ENCODE data around the gene ANAPC5. TPM values are rescaled to one million over a fixed set of nuclear protein-coding genes. Genes with fewer than 3 reads are reported as not detected.
"Not testable (repeated sequence)": the region's sequence is repeated elsewhere in the genome, so short reads cannot be mapped to it uniquely, and the experiment has no call there.

Gene ANAPC5
- total and polyA plus RNA-seq, 3 experiments from 2014 or later, result 133 to 148 (median 133) TPM

- H3K4me1 Mint-ChIP-seq, result no peaks in the 10 kb centered on the region
- Histone ChIP-seq H3K9me3 (ENCODE audit: low read length) (no peaks in the 10 kb centered on the region), H3K27me3 (ENCODE audit: insufficient read depth, low read length, poor library complexity, severe bottlenecking) (no peaks in the 10 kb centered on the region), H3K36me3 (ENCODE audit: insufficient read depth, low read length) (peaks cover 57% of the 10 kb centered on the region), H3K27ac (ENCODE audit: low read depth, low read length) (peak overlapping the region; percentile 39), H3K4me3 (ENCODE audit: low read length) (no peak overlapping the region), H3K4me1 (ENCODE audit: insufficient read depth, low read length) (no peaks in the 10 kb centered on the region)
- ChIA-PET POLR2A (no interaction called here), CTCF (interaction anchor here (1.9 kb wide), 1 partner anchor 9 kb away, joined by 8 read pairs; no protein-coding TSS in a partner anchor)
- no peaks in the 10 kb centered on the region for H3K9me3 Mint-ChIP-seq
- no peak overlapping the region for H3K4me3 Mint-ChIP-seq
- H3K27ac Mint-ChIP-seq, result peak overlapping the region in 2 of 8 donors; percentile 15 to 58
- peaks cover 0 to 84% (median 30%) of the 10 kb centered on the region in 3 donors for H3K36me3 Mint-ChIP-seq
- DNase-seq, result no peak
- no peaks in the 10 kb centered on the region for H3K27me3 Mint-ChIP-seq
Measured at GRCh38 chr12:121325922-121326396, 26.3 kb downstream of the ANAPC5 start.

GRCh38 chr12:121323908-121324307 lies 28.3 kb downstream of the ANAPC5 start:
- Histone ChIP-seq H3K27ac (ENCODE audit: low read depth, low read length) (no peak overlapping the region), H3K4me3 (ENCODE audit: low read length) (no peak overlapping the region), H3K9me3 (ENCODE audit: low read length) (no peaks in the 10 kb centered on the region), H3K36me3 (ENCODE audit: insufficient read depth, low read length) (peaks cover 43% of the 10 kb centered on the region), H3K27me3 (ENCODE audit: insufficient read depth, low read length, poor library complexity, severe bottlenecking) (no peaks in the 10 kb centered on the region), H3K4me1 (ENCODE audit: insufficient read depth, low read length) (no peaks in the 10 kb centered on the region)
- peak overlapping the region in 3 of 8 donors; percentile 11 to 64 (median 42) for H3K27ac Mint-ChIP-seq
- ChIA-PET POLR2A (no interaction called here), CTCF (no interaction called here)
- H3K27me3 Mint-ChIP-seq, result no peaks in the 10 kb centered on the region
- no peak overlapping the region for H3K4me3 Mint-ChIP-seq
- peaks cover 0 to 75% (median 26%) of the 10 kb centered on the region in 3 donors for H3K36me3 Mint-ChIP-seq
- no peaks in the 10 kb centered on the region for H3K9me3 Mint-ChIP-seq
- DNase-seq, result no peak
- no peaks in the 10 kb centered on the region for H3K4me1 Mint-ChIP-seq

- no peaks in the 10 kb centered on the region for H3K9me3 Mint-ChIP-seq
- Histone ChIP-seq H3K27me3 (ENCODE audit: insufficient read depth, low read length, poor library complexity, severe bottlenecking) (no peaks in the 10 kb centered on the region), H3K36me3 (ENCODE audit: insufficient read depth, low read length) (peaks cover 6% of the 10 kb centered on the region), H3K4me1 (ENCODE audit: insufficient read depth, low read length) (no peaks in the 10 kb centered on the region), H3K9me3 (ENCODE audit: low read length) (no peaks in the 10 kb centered on the region), H3K4me3 (ENCODE audit: low read length) (no peak overlapping the region), H3K27ac (ENCODE audit: low read depth, low read length) (no peak overlapping the region)
- DNase-seq, result no peak
- peaks cover 10 to 29% (median 28%) of the 10 kb centered on the region in 3 donors for H3K4me1 Mint-ChIP-seq
- no peak overlapping the region for H3K4me3 Mint-ChIP-seq
- POLR2A ChIA-PET, result no interaction called here
- H3K36me3 Mint-ChIP-seq, result peaks cover 6 to 66% (median 10%) of the 10 kb centered on the region in 3 donors
- H3K27me3 Mint-ChIP-seq, result no peaks in the 10 kb centered on the region
- H3K27ac Mint-ChIP-seq, result no peak overlapping the region
- CTCF ChIA-PET, result interaction anchor here (1.3 kb wide), 1 partner anchor 11 kb away, joined by 3 read pairs; no protein-coding TSS in a partner anchor
Measured at GRCh38 chr12:121318121-121318520, 34.1 kb downstream of the ANAPC5 start.

GRCh38 chr12:121314431-121314830 lies 37.8 kb downstream of the ANAPC5 start:
- H3K4me1 ChIP-seq (ENCODE audit: insufficient read depth, low read length), result no peaks in the 10 kb centered on the region
- no peaks in the 10 kb centered on the region for H3K9me3 Mint-ChIP-seq
- ChIA-PET POLR2A (no interaction called here), CTCF (no interaction called here)
- no peak overlapping the region for H3K27ac ChIP-seq (ENCODE audit: low read depth, low read length)
- H3K9me3 ChIP-seq (ENCODE audit: low read length), result no peaks in the 10 kb centered on the region
- no peak overlapping the region for H3K4me3 Mint-ChIP-seq
- H3K4me1 Mint-ChIP-seq, result peaks cover 11 to 38% (median 35%) of the 10 kb centered on the region in 3 donors
- H3K4me3 ChIP-seq (ENCODE audit: low read length), result no peak overlapping the region
- H3K27me3 Mint-ChIP-seq, result no peaks in the 10 kb centered on the region
- H3K36me3 ChIP-seq (ENCODE audit: insufficient read depth, low read length), result peaks cover 15% of the 10 kb centered on the region
- DNase-seq, result no peak
- H3K27ac Mint-ChIP-seq, result peak overlapping the region in 6 of 8 donors; percentile 29 to 81 (median 44)
- no peaks in the 10 kb centered on the region for H3K27me3 ChIP-seq (ENCODE audit: insufficient read depth, low read length, poor library complexity, severe bottlenecking)
- peaks cover 11 to 72% (median 22%) of the 10 kb centered on the region in 3 donors for H3K36me3 Mint-ChIP-seq

GRCh38 chr12:121310231-121310630 lies 42.0 kb downstream of the ANAPC5 start:
- H3K36me3 Mint-ChIP-seq, result peaks cover 11 to 57% (median 24%) of the 10 kb centered on the region in 3 donors
- peak overlapping the region in 4 of 8 donors; percentile 7 to 64 (median 46) for H3K27ac Mint-ChIP-seq
- CTCF ChIA-PET, result not testable (repeated sequence)

GRCh38 chr12:121307397-121307796 lies 44.8 kb downstream of the ANAPC5 start:
- CTCF ChIA-PET; H3K27me3 Mint-ChIP-seq; H3K4me1 Mint-ChIP-seq; H3K27ac ChIP-seq (ENCODE audit: low read depth, low read length); POLR2A ChIA-PET; H3K27ac Mint-ChIP-seq; H3K4me3 Mint-ChIP-seq; H3K9me3 Mint-ChIP-seq; H3K4me3 ChIP-seq (ENCODE audit: low read length); H3K9me3 ChIP-seq (ENCODE audit: low read length); DNase-seq; H3K4me1 ChIP-seq (ENCODE audit: insufficient read depth, low read length); H3K27me3 ChIP-seq (ENCODE audit: insufficient read depth, low read length, poor library complexity, severe bottlenecking): not testable (repeated sequence)
- H3K36me3 Mint-ChIP-seq, result peaks cover 11 to 38% (median 24%) of the 10 kb centered on the region in 3 donors
- peaks cover 20% of the 10 kb centered on the region for H3K36me3 ChIP-seq (ENCODE audit: insufficient read depth, low read length)

More at GRCh38 chr12:121310231-121310630, 42.0 kb downstream of the ANAPC5 start:
- H3K4me3 ChIP-seq (ENCODE audit: low read length); H3K4me1 ChIP-seq (ENCODE audit: insufficient read depth, low read length); H3K9me3 Mint-ChIP-seq; H3K27me3 ChIP-seq (ENCODE audit: insufficient read depth, low read length, poor library complexity, severe bottlenecking); H3K9me3 ChIP-seq (ENCODE audit: low read length); H3K27ac ChIP-seq (ENCODE audit: low read depth, low read length); POLR2A ChIA-PET; DNase-seq; H3K4me3 Mint-ChIP-seq; H3K27me3 Mint-ChIP-seq: not testable (repeated sequence)
- peaks cover 20% of the 10 kb centered on the region for H3K36me3 ChIP-seq (ENCODE audit: insufficient read depth, low read length)
- H3K4me1 Mint-ChIP-seq, result peaks cover 11 to 29% (median 26%) of the 10 kb centered on the region in 3 donors

- no peaks in the 10 kb centered on the region for H3K4me1 ChIP-seq (ENCODE audit: insufficient read depth, low read length)
- no peak overlapping the region for H3K27ac Mint-ChIP-seq
- H3K4me3 Mint-ChIP-seq, result no peak overlapping the region
- CTCF ChIA-PET, result no interaction called here
- no peak overlapping the region for H3K27ac ChIP-seq (ENCODE audit: low read depth, low read length)
- no peaks in the 10 kb centered on the region for H3K9me3 Mint-ChIP-seq
- H3K27me3 Mint-ChIP-seq, result no peaks in the 10 kb centered on the region
- POLR2A ChIA-PET, result no interaction called here
- peaks cover 10% of the 10 kb centered on the region for H3K36me3 ChIP-seq (ENCODE audit: insufficient read depth, low read length)
- peaks cover 0 to 1% (median 0%) of the 10 kb centered on the region in 3 donors for H3K4me1 Mint-ChIP-seq
- H3K9me3 ChIP-seq (ENCODE audit: low read length), result no peaks in the 10 kb centered on the region
- DNase-seq, result no peak
- no peaks in the 10 kb centered on the region for H3K27me3 ChIP-seq (ENCODE audit: insufficient read depth, low read length, poor library complexity, severe bottlenecking)
- peaks cover 6 to 15% (median 9%) of the 10 kb centered on the region in 3 donors for H3K36me3 Mint-ChIP-seq
- H3K4me3 ChIP-seq (ENCODE audit: low read length), result no peak overlapping the region
Measured at GRCh38 chr12:121304306-121304705, 47.9 kb downstream of the ANAPC5 start.

- Mint-ChIP-seq H3K27me3 (no peaks in the 10 kb centered on the region), H3K4me1 (peaks cover 3 to 5% (median 5%) of the 10 kb centered on the region in 3 donors), H3K36me3 (peaks cover 0 to 2% (median 0%) of the 10 kb centered on the region in 3 donors), H3K27ac (no peak overlapping the region), H3K9me3 (no peaks in the 10 kb centered on the region), H3K4me3 (no peak overlapping the region)
- no peaks in the 10 kb centered on the region for H3K36me3 ChIP-seq (ENCODE audit: insufficient read depth, low read length)
- no peak for DNase-seq
- H3K27ac ChIP-seq (ENCODE audit: low read depth, low read length), result no peak overlapping the region
- ChIA-PET POLR2A (no interaction called here), CTCF (no interaction called here)
- H3K9me3 ChIP-seq (ENCODE audit: low read length), result no peaks in the 10 kb centered on the region
- H3K27me3 ChIP-seq (ENCODE audit: insufficient read depth, low read length, poor library complexity, severe bottlenecking), result no peaks in the 10 kb centered on the region
- no peak overlapping the region for H3K4me3 ChIP-seq (ENCODE audit: low read length)
- peaks cover 5% of the 10 kb centered on the region for H3K4me1 ChIP-seq (ENCODE audit: insufficient read depth, low read length)
Measured at GRCh38 chr12:121301876-121302275, 50.3 kb downstream of the ANAPC5 start.

Measured in CD8-positive, alpha-beta memory T cell (primary cell).